Measurements from ENCODE around the gene FAM13A.

DNA sequence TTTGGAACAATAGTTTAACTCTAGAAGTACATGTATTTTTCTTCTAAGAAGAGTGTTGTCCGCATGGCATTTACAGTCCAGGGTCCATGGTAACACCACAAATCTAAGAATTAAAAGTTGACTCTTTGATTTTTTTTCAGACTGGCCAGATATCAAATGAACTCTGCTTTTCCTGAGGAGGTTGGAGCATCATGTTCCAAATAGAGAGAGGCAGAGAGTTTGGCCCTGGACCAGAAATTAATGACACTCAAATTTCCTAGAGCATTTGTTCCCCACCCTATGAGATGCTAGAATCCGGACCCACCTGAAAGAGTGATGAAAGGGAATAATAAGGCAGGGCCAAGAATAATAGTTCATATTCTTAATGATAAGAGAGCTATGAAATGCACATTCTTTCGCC is 312.4 kb downstream of the FAM13A start:
- no peak for TF ChIP-seq POLR2A (IDR thresholded peaks at IDR 0.05)
- TF ChIP-seq CTCF (IDR thresholded peaks at IDR 0.05), result no peak
- TF ChIP-seq POLR2AphosphoS5 (IDR thresholded peaks at IDR 0.05), result no peak

All from breast epithelium (tissue), 3 donors.